Mucosa of rectum (tissue), 2 donors: Measurements from ENCODE around the gene HSD3B1.

ENCODE experiments used
- H3K27ac ChIP-seq, 2 donors: one replicate each; pipeline ENCODE4 v1.7.0; 2013; ENCODE audit warnings: inconsistent platforms in 2 of 2, low read depth in 2 of 2, low read length in 2 of 2
- H3K27me3 ChIP-seq, 2 donors: one replicate each; pipeline ENCODE4 v1.7.0; 2013; ENCODE audit warnings: low read length in 2 of 2; ENCODE audit not compliant: control insufficient read depth in 2 of 2, insufficient read depth in 2 of 2
- H3K36me3 ChIP-seq, 2 donors: one replicate each; pipeline ENCODE4 v1.7.0; 2013; ENCODE audit warnings: low read length in 2 of 2; ENCODE audit not compliant: control insufficient read depth in 2 of 2, insufficient read depth in 2 of 2
- H3K4me1 ChIP-seq, 2 donors: one replicate each; pipeline ENCODE4 v1.7.0; 2013; ENCODE audit warnings: low read length in 2 of 2, mild to moderate bottlenecking in 1 of 2; ENCODE audit not compliant: control insufficient read depth in 2 of 2, insufficient read depth in 2 of 2
- H3K4me3 ChIP-seq, 2 donors: one replicate each; pipeline ENCODE4 v1.7.0; 2013; ENCODE audit warnings: low read length in 2 of 2
- H3K9ac ChIP-seq, 2 donors: one replicate each; pipeline ENCODE4 v1.7.0; 2013; ENCODE audit warnings: low read length in 2 of 2, low read depth in 1 of 2, mild to moderate bottlenecking in 1 of 2
- H3K9me3 ChIP-seq, 2 donors: one replicate each; pipeline ENCODE4 v1.7.0; 2013; ENCODE audit warnings: low read length in 2 of 2; ENCODE audit not compliant: control insufficient read depth in 2 of 2
- donor health status: healthy.
- donor health status: Normal muscosa, but diverticular disease.

Gene HSD3B1

DNA sequence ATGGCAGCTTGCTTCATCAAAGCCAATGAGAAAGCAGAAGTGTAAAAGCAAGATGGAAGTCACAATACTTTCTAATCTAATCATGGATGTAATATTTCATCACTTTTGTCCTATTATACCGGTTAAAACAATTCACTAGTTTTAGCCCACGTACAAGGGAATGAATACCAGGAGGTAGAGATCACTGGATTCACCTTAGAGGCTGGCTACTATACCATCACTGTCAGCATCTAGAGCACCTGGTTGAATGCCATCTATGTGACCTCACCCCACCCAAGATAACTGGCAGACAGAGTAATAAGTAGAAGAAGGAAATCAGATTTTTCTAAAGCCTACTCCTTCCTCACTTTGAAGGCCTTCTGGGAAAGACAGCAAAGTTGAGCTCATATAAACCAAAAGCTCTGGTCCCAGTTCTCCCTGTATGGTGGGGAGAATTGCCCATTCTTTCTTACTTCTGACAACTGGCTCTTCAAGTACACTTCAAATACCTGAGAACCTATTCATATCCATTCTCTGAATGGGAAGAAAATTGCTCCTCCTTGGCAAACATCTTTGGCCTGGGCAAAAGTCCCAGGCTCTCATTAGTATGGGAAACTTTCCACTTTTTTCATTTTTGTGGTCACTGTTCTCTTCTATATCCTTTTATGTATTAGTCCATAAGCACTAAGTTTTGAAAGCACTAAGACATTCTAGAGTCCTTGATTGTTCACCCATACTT is 24.8 kb downstream of the HSD3B1 start:
- Histone ChIP-seq H3K27ac (no peak overlapping the region), H3K9ac (no peak overlapping the region), H3K9me3 (no peaks in the 10 kb centered on the region), H3K27me3 (no peaks in the 10 kb centered on the region), H3K4me3 (no peak overlapping the region), H3K4me1 (no peaks in the 10 kb centered on the region), H3K36me3 (no peaks in the 10 kb centered on the region)

- no peak overlapping the region for H3K27ac ChIP-seq
- no peaks in the 10 kb centered on the region for H3K27me3 ChIP-seq
- H3K9me3 ChIP-seq, result no peaks in the 10 kb centered on the region
- no peak overlapping the region for H3K9ac ChIP-seq
- no peaks in the 10 kb centered on the region for H3K36me3 ChIP-seq
- no peak overlapping the region for H3K4me3 ChIP-seq
- no peaks in the 10 kb centered on the region for H3K4me1 ChIP-seq
Observed at GRCh38 chr1:119532324-119532910, 25.4 kb downstream of the HSD3B1 start.

DNA sequence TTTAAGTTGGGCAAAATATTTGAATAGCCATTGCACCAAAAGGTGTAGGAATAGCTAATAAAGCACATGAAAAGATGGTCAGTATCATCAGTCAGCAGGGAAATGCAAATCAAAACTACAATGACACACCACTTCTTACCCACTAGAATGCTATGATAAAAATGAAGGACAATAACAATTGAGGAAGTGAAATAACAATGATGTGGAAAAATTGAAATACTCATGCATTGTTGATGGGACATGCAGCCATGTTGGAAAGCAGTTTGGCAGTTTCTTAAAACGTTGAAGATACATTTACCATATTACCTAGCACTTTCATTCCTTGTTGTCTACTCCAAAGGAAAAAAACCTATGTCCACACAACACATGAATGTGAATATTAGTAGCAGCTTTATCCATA is 28.4 kb downstream of the HSD3B1 start:
- Histone ChIP-seq H3K9me3 (no peaks in the 10 kb centered on the region), H3K36me3 (no peaks in the 10 kb centered on the region), H3K4me1 (no peaks in the 10 kb centered on the region), H3K27me3 (no peaks in the 10 kb centered on the region), H3K9ac (no peak overlapping the region), H3K4me3 (no peak overlapping the region), H3K27ac (no peak overlapping the region)

- H3K27me3 ChIP-seq, result no peaks in the 10 kb centered on the region
- H3K36me3 ChIP-seq, result no peaks in the 10 kb centered on the region
- no peak overlapping the region for H3K9ac ChIP-seq
- no peak overlapping the region for H3K27ac ChIP-seq
- H3K4me3 ChIP-seq, result no peak overlapping the region
- no peaks in the 10 kb centered on the region for H3K4me1 ChIP-seq
- H3K9me3 ChIP-seq, result no peaks in the 10 kb centered on the region
Observed at GRCh38 chr1:119537966-119538365, 31.0 kb downstream of the HSD3B1 start.

GRCh38 chr1:119539636-119540035 is 32.6 kb downstream of the HSD3B1 start:
- H3K4me1 ChIP-seq, result no peaks in the 10 kb centered on the region
- H3K27ac ChIP-seq, result no peak overlapping the region
- H3K36me3 ChIP-seq, result no peaks in the 10 kb centered on the region
- H3K9ac ChIP-seq, result no peak overlapping the region
- H3K27me3 ChIP-seq, result no peaks in the 10 kb centered on the region
- H3K9me3 ChIP-seq, result no peaks in the 10 kb centered on the region
- no peak overlapping the region for H3K4me3 ChIP-seq

DNA sequence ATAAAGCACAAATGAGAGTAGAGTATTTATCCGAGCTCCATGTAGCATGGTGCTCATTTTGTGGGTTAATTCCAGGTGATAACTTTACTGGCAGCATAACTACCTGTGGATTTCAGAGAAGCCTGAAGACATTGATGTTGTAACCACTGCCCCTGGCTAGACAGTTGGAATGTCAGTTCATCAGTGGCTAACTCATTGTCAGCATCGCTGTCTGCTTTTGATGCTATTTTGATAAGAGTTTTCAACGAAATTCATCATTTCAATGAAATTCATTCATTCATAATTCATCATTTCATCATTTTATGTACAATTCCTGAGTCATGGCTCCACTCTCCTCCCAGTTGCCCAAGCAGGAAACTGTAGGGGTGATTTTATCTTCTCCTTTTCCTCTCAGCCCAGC is 34.4 kb downstream of the HSD3B1 start:
- H3K36me3 ChIP-seq, result no peaks in the 10 kb centered on the region
- no peak overlapping the region for H3K9ac ChIP-seq
- no peaks in the 10 kb centered on the region for H3K4me1 ChIP-seq
- no peak overlapping the region for H3K27ac ChIP-seq
- H3K9me3 ChIP-seq, result no peaks in the 10 kb centered on the region
- H3K4me3 ChIP-seq, result no peak overlapping the region
- no peaks in the 10 kb centered on the region for H3K27me3 ChIP-seq

GRCh38 chr1:119542492-119542946 is 35.5 kb downstream of the HSD3B1 start:
- Histone ChIP-seq H3K27me3 (no peaks in the 10 kb centered on the region), H3K4me1 (no peaks in the 10 kb centered on the region), H3K27ac (no peak overlapping the region), H3K9me3 (no peaks in the 10 kb centered on the region), H3K36me3 (no peaks in the 10 kb centered on the region), H3K9ac (no peak overlapping the region), H3K4me3 (no peak overlapping the region)

GRCh38 chr1:119544165-119544762 is 37.3 kb downstream of the HSD3B1 start:
- H3K9me3 ChIP-seq, result no peaks in the 10 kb centered on the region
- no peak overlapping the region for H3K4me3 ChIP-seq
- H3K27me3 ChIP-seq, result no peaks in the 10 kb centered on the region
- no peaks in the 10 kb centered on the region for H3K4me1 ChIP-seq
- no peaks in the 10 kb centered on the region for H3K36me3 ChIP-seq
- no peak overlapping the region for H3K9ac ChIP-seq
- no peak overlapping the region for H3K27ac ChIP-seq

GRCh38 chr1:119546641-119547040 is 39.6 kb downstream of the HSD3B1 start:
- Histone ChIP-seq H3K4me3 (no peak overlapping the region), H3K9me3 (no peaks in the 10 kb centered on the region), H3K9ac (no peak overlapping the region), H3K36me3 (no peaks in the 10 kb centered on the region), H3K4me1 (no peaks in the 10 kb centered on the region), H3K27me3 (no peaks in the 10 kb centered on the region), H3K27ac (no peak overlapping the region)

DNA sequence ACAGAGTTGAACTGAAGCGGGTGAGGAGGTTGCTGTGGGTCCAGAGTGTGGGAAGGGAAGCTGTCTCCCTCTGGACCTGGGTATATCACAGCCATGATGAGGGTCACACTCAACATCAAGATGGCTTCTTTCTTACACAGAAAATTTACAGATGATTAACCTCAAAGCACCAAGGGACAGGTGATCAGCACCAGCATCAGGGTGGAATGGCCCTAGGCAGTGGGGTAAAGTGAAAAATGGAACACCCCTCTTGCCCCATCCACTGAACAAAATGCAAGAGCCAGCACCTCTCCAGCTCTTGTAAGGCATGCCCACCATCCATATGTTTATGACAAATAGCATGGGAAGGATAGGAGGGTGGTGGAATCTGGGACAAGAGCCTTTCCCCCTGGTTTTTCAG is 40.3 kb downstream of the HSD3B1 start:
- Histone ChIP-seq H3K36me3 (no peaks in the 10 kb centered on the region), H3K9ac (no peak overlapping the region), H3K27ac (no peak overlapping the region), H3K27me3 (no peaks in the 10 kb centered on the region), H3K9me3 (no peaks in the 10 kb centered on the region), H3K4me1 (no peaks in the 10 kb centered on the region), H3K4me3 (no peak overlapping the region)
